Neuronal stem cell (in vitro differentiated cells): ENCODE data around the gene TBC1D10B.
A peak's percentile ranks its signal among the peaks of the same experiment; 100 is the strongest.

ENCODE experiments used
- DNase-seq: peaks from one replicate; pipeline ENCODE4 v3.0.0-alpha.2; 2013; ENCODE audit warnings: low spot score
- H2AFZ ChIP-seq: one replicate; pipeline ENCODE4 v1.6.1; 2013; ENCODE audit warnings: mild to moderate bottlenecking, low read length, inconsistent platforms
- H2AK5ac ChIP-seq: 2 replicates; pipeline ENCODE4 v1.6.1; 2013; ENCODE audit warnings: low read depth, mild to moderate bottlenecking, inconsistent platforms, low read length, moderate library complexity, mixed read lengths
- H2BK120ac ChIP-seq: 2 replicates; pipeline ENCODE4 v1.6.1; 2013; ENCODE audit warnings: low read depth, mild to moderate bottlenecking, inconsistent platforms, low read length, moderate library complexity, mixed read lengths
- H2BK12ac ChIP-seq: one replicate; pipeline ENCODE4 v1.6.1; 2013; ENCODE audit warnings: low read length, inconsistent platforms
- H2BK15ac ChIP-seq: 2 replicates; pipeline ENCODE4 v1.6.1; 2013; ENCODE audit warnings: mild to moderate bottlenecking, low read length, inconsistent platforms, mixed read lengths
- H2BK5ac ChIP-seq: one replicate; pipeline ENCODE4 v1.6.1; 2013; ENCODE audit warnings: inconsistent platforms, mild to moderate bottlenecking, low read length, moderate library complexity
- H3K14ac ChIP-seq: one replicate; pipeline ENCODE4 v1.6.1; 2013; ENCODE audit warnings: low read length, inconsistent platforms
- H3K18ac ChIP-seq: 2 replicates; pipeline ENCODE4 v1.6.1; 2013; ENCODE audit warnings: low read length, inconsistent platforms
- H3K23ac ChIP-seq: 2 replicates; pipeline ENCODE4 v1.6.1; 2013; ENCODE audit warnings: low read depth, mild to moderate bottlenecking, mixed read lengths, low read length, inconsistent platforms; ENCODE audit not compliant: poor library complexity
- H3K27ac ChIP-seq: replicated peaks from 3 replicates; pipeline ENCODE4 v1.5.1; 2013; ENCODE audit warnings: low read length, inconsistent platforms
- H3K27me3 ChIP-seq, 3 experiments: 2 replicates each; pipeline ENCODE4 v1.6.1; 2013; ENCODE audit warnings: low read length in 3 of 3, mild to moderate bottlenecking in 2 of 3, inconsistent platforms in 1 of 3, low read depth in 1 of 3, mixed read lengths in 1 of 3, moderate library complexity in 1 of 3; ENCODE audit not compliant: control insufficient read depth in 3 of 3, insufficient read depth in 3 of 3
- H3K36me3 ChIP-seq, 2 donors: replicated peaks in 1 of 2; 2 replicates each; pipeline ENCODE4 v1.6.1; 2013; ENCODE audit warnings: low read length in 2 of 2; ENCODE audit not compliant: control insufficient read depth in 2 of 2, insufficient read depth in 2 of 2
- H3K4ac ChIP-seq: 2 replicates; pipeline ENCODE4 v1.6.1; 2013; ENCODE audit warnings: inconsistent platforms, mild to moderate bottlenecking, low read length, moderate library complexity
- H3K4me1 ChIP-seq, 2 donors: 1 replicate in 1 of 2; 2 replicates in 1 of 2; pipeline ENCODE4 v1.6.1; 2013; ENCODE audit warnings: low read length in 2 of 2, low read depth in 1 of 2; ENCODE audit not compliant: control insufficient read depth in 2 of 2, insufficient read depth in 1 of 2
- H3K4me2 ChIP-seq: one replicate; pipeline ENCODE4 v1.6.1; 2013; ENCODE audit warnings: mild to moderate bottlenecking, low read length, inconsistent platforms; ENCODE audit not compliant: insufficient read depth, poor library complexity, severe bottlenecking
- H3K4me3 ChIP-seq, 2 donors: 2 replicates each; pipeline ENCODE4 v1.5.1; 2013; ENCODE audit warnings: low read length in 2 of 2, mild to moderate bottlenecking in 2 of 2, inconsistent platforms in 1 of 2, moderate library complexity in 1 of 2
- H3K79me1 ChIP-seq: one replicate; pipeline ENCODE4 v1.6.1; 2013; ENCODE audit warnings: low read depth, mild to moderate bottlenecking, inconsistent platforms, low read length, moderate library complexity
- H3K9ac ChIP-seq: one replicate; pipeline ENCODE4 v1.6.1; 2013; ENCODE audit warnings: mild to moderate bottlenecking, low read depth, low read length, inconsistent platforms; ENCODE audit not compliant: poor library complexity
- H3K9me3 ChIP-seq, 2 donors: replicated peaks in 1 of 2; 2 replicates each; pipeline versions ENCODE3 to v1.6.1; 2013; ENCODE audit warnings: low read length in 2 of 2, mild to moderate bottlenecking in 2 of 2, inconsistent platforms in 1 of 2, low read depth in 1 of 2, mixed read lengths in 1 of 2, moderate library complexity in 1 of 2; ENCODE audit not compliant: control insufficient read depth in 2 of 2, insufficient read depth in 1 of 2
- H4K8ac ChIP-seq: one replicate; pipeline ENCODE4 v1.6.1; 2013; ENCODE audit warnings: low read depth, mild to moderate bottlenecking, inconsistent platforms, low read length, moderate library complexity
- H4K91ac ChIP-seq: one replicate; pipeline ENCODE4 v1.6.1; 2013; ENCODE audit warnings: low read length, low read depth, mild to moderate bottlenecking, inconsistent platforms; ENCODE audit not compliant: poor library complexity
- WGBS, 2 donors: extraction: QIAGEN DNeasy Blood & Tissue Kit; methylation state at CpG; one replicate each; pipeline ENCODE4 v1.1.7; 2013; ENCODE audit warnings: missing lambda C conversion rate in 2 of 2, mixed read lengths in 1 of 2; ENCODE audit not compliant: insufficient read length in 2 of 2, insufficient replicate concordance in 1 of 2; ENCODE audit errors: extremely low coverage in 2 of 2; 5-methylcytosine and 5-hydroxymethylcytosine counted together

The TBC1D10B gene

DNA sequence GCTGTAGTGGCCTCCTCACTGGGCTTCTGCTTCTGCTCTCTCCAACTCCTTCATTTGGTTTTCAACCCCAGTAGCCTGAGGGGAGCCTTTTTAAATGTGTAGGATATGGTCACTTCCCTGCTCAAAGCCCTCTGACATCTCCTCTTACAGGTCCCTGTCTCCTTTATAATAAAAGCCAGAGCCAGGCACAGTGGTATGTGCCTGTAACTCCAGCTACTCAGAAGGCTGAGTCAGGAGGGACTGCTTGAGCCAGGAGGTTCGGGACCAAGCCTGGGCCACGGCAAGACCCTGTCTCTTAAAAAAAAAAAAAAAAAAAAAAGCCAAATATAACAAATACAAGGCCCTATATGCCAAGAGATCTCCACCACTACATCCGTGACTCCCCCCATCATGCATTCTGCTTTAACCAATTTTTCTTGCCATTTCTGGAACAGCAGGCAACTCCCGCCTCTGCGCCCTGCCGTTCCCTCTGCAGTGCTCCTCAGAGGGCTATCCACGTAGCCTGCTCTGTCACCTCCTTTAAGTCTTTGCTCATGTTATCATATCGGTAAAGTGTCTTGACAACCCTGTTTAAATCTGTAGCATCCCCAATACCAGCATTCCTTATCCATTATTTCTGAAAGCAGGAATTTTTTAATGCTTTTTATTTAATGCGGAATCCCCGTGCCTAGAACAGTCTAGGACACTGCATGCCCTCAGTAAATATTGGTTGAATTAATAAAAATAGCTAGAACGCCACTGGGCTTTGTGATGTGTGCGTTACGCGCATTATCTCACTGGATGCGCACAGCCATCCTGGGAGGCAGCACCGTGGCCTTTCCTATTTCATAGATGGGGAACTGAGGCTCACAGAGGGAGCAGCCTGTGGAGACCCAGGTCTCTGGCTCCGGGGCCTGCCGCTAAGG, 46.6 kb upstream of the TBC1D10B start:
- H3K4me2 ChIP-seq, result peak overlapping the region; percentile 93
- peak overlapping the region; percentile 96 for H3K23ac ChIP-seq
- H3K9ac ChIP-seq, result peak overlapping the region; percentile 78
- no peak overlapping the region for H3K4ac ChIP-seq
- H2AFZ ChIP-seq, result no peak overlapping the region
- H3K9me3 ChIP-seq, result no peaks in the 10 kb centered on the region
- H3K27me3 ChIP-seq, result no peaks in the 10 kb centered on the region
- H2BK15ac ChIP-seq, result no peak overlapping the region
- no CpG with 5 or more reads among the region's 18 CpGs for WGBS, 2 donors
- peaks cover 3% of the 10 kb centered on the region for H3K79me1 ChIP-seq
- H2BK120ac ChIP-seq, result no peak overlapping the region
- no peak overlapping the region for H4K8ac ChIP-seq
- peak overlapping the region; percentile 78 for H2AK5ac ChIP-seq
- peaks cover 11 to 86% of the 10 kb centered on the region in 2 donors for H3K36me3 ChIP-seq
- H3K27ac ChIP-seq, result no peak overlapping the region
- peak overlapping the region; percentile 31 for H3K18ac ChIP-seq
- peaks cover 0 to 2% of the 10 kb centered on the region in 2 donors for H3K4me1 ChIP-seq
- no peak overlapping the region for H2BK12ac ChIP-seq
- no peak overlapping the region for H3K14ac ChIP-seq
- no peak overlapping the region for H4K91ac ChIP-seq
- no peak for DNase-seq
- H3K4me3 ChIP-seq, result peak overlapping the region in 1 of 2 donors; percentile 84
- no peak overlapping the region for H2BK5ac ChIP-seq

DNA sequence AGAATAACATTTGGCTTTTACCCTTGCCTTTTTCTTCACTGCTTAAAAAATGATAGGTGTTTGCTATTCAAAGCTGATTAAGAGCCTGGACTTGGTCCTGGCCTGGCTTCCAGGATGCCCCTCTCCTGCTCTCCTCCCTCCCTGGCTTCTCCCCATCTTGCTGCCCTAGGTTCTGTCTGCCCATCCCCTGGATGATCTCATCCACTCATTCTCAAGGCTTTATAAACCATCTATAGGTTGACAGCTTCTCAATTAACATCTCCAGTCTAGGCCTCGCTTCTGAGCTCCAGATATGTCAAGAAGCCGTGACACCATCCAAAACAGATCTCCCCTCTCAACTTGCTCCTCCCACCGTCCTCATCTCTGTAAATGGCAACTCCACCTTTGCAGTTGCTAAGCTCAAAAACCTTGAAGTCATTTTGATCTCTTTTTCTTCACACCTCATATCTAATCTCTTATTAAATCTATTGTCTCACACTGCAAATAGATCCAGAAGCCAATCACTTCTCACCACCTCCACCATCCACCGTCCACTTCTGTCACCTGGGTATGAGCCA, 45.8 kb upstream of the TBC1D10B start:
- Histone ChIP-seq H3K36me3 (peaks cover 15 to 86% of the 10 kb centered on the region in 2 donors), H3K4me2 (no peak overlapping the region), H4K91ac (no peak overlapping the region), H3K27me3 (no peaks in the 10 kb centered on the region), H3K9ac (no peak overlapping the region), H4K8ac (no peak overlapping the region), H3K18ac (no peak overlapping the region), H3K9me3 (no peaks in the 10 kb centered on the region), H3K23ac (no peak overlapping the region), H2AFZ (no peak overlapping the region), H2BK120ac (no peak overlapping the region), H3K4ac (no peak overlapping the region), H2BK12ac (no peak overlapping the region), H3K14ac (no peak overlapping the region), H2AK5ac (no peak overlapping the region), H2BK5ac (no peak overlapping the region), H2BK15ac (no peak overlapping the region), H3K4me1 (peaks cover 0 to 2% of the 10 kb centered on the region in 2 donors), H3K27ac (no peak overlapping the region), H3K79me1 (peaks cover 5% of the 10 kb centered on the region), H3K4me3 (no peak overlapping the region)
- no peak for DNase-seq
- WGBS, 2 donors, result no CpG with 5 or more reads among the region's 4 CpGs

DNA sequence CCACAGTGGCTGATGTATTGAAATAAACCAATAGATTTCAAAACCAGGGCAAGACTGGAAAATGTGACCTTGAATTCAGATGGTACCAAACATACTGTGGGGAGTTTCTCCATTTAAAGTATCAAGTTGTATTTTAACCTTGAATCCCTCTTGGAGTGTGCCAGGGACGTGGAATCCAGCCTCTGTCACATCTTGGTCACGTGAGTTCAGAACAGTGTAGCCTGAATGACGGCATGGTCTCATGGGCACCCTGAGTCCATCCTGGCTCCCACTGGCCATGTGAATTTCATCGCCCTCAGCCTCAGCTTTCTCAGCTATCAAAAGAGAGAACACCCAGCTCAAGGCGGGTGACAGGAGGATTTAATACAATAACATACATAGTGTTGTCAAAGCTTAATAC, 43.9 kb upstream of the TBC1D10B start:
- H2BK120ac ChIP-seq, result no peak overlapping the region
- no peak overlapping the region for H3K14ac ChIP-seq
- no peak overlapping the region for H3K4me2 ChIP-seq
- no peaks in the 10 kb centered on the region for H3K27me3 ChIP-seq
- no peak overlapping the region for H3K18ac ChIP-seq
- no peak overlapping the region for H2BK5ac ChIP-seq
- no peak for DNase-seq
- H3K4ac ChIP-seq, result no peak overlapping the region
- no peak overlapping the region for H3K27ac ChIP-seq
- peaks cover 19 to 80% of the 10 kb centered on the region in 2 donors for H3K36me3 ChIP-seq
- H2AFZ ChIP-seq, result no peak overlapping the region
- no peaks in the 10 kb centered on the region for H3K9me3 ChIP-seq
- H2BK12ac ChIP-seq, result no peak overlapping the region
- H3K4me3 ChIP-seq, result no peak overlapping the region
- no peak overlapping the region for H3K9ac ChIP-seq
- no peak overlapping the region for H4K8ac ChIP-seq
- H3K4me1 ChIP-seq, result peaks cover 2 to 3% of the 10 kb centered on the region in 2 donors
- peaks cover 5% of the 10 kb centered on the region for H3K79me1 ChIP-seq
- H3K23ac ChIP-seq, result no peak overlapping the region
- H2BK15ac ChIP-seq, result no peak overlapping the region
- WGBS, 2 donors, result no CpG with 5 or more reads among the region's 5 CpGs
- no peak overlapping the region for H4K91ac ChIP-seq
- H2AK5ac ChIP-seq, result no peak overlapping the region

DNA sequence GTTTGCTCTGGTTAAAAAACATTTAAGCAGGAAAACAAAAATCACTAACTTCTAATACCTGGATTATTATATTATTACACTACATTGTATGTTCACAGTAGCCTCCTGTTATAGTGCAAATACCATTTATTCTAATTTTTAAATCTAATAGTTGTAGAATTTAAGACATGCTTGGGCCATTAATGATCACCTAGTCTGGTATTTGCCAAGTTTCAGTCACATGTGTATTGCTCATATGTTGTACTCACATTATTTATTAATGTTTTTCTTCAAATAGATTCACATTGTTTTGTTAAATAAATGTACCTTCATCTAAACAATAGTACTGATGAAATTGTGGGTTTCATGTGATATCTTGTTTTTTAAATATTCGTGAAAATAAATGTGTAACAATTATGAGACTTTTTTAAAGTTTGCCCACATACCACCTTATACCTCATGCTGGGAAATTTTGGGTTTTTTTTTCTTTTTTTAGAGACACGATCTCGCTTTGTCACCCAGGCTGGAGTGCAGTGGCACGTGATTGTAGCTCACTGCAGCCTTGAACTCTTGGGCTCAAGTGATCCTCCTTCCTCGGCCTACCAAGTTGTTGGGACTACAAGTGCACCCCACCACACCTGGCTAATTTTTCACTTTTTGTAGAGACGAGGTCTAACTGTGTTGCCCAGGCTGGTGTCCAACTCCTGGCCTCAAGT, 43.0 kb upstream of the TBC1D10B start:
- Histone ChIP-seq H3K23ac (no peak overlapping the region), H3K4me3 (no peak overlapping the region), H3K14ac (no peak overlapping the region)

More for the DNA sequence above, 43.0 kb upstream of the TBC1D10B start:
- Histone ChIP-seq H3K18ac (no peak overlapping the region), H2BK120ac (no peak overlapping the region), H2AK5ac (no peak overlapping the region), H3K79me1 (peaks cover 5% of the 10 kb centered on the region), H2AFZ (no peak overlapping the region), H3K4me2 (no peak overlapping the region), H4K91ac (no peak overlapping the region), H3K27me3 (no peaks in the 10 kb centered on the region), H3K4me1 (peaks cover 4 to 6% of the 10 kb centered on the region in 2 donors), H2BK5ac (no peak overlapping the region), H2BK12ac (no peak overlapping the region), H3K9ac (no peak overlapping the region), H3K9me3 (no peaks in the 10 kb centered on the region), H2BK15ac (no peak overlapping the region), H3K36me3 (peaks cover 19 to 78% of the 10 kb centered on the region in 2 donors), H3K27ac (no peak overlapping the region), H4K8ac (no peak overlapping the region), H3K4ac (no peak overlapping the region)
- no CpG with 5 or more reads among the region's 6 CpGs for WGBS, 2 donors
- no peak for DNase-seq
